Amniotic epithelial cell (primary cell): ENCODE measurements around the gene FOXP1.
A peak's percentile ranks its signal among the peaks of the same experiment; 100 is the strongest.

Source experiments
- DNase-seq: peaks from one replicate; pipeline ENCODE4 v3.0.0-alpha.2; 2010; ENCODE audit warnings: low read depth

The FOXP1 gene

GRCh38 chr3:71586810-71587242, 3.3 kb upstream of the FOXP1 start:
- DNase-seq = no peak

- DNase-seq = peak; percentile 51
These were observed 2.6 kb upstream of the FOXP1 start for GRCh38 chr3:71585887-71586809.

- DNase-seq = no peak
These were observed 1.6 kb upstream of the FOXP1 start for GRCh38 chr3:71585131-71585530.

GRCh38 chr3:71584394-71585011, 975 bp upstream of the FOXP1 start:
- peak; percentile 68 for DNase-seq

GRCh38 chr3:71582612-71583565, 639 bp downstream of the FOXP1 start:
- DNase-seq = peak; percentile 39

GRCh38 chr3:71582036-71582611, 1.4 kb downstream of the FOXP1 start:
- DNase-seq = no peak

GRCh38 chr3:71581457-71582035, 2.0 kb downstream of the FOXP1 start:
- no peak for DNase-seq

- DNase-seq = no peak
These were observed 2.7 kb downstream of the FOXP1 start for GRCh38 chr3:71580636-71581456.

- DNase-seq = peak; percentile 36
These were observed 3.6 kb downstream of the FOXP1 start for GRCh38 chr3:71579935-71580406.

- DNase-seq = peak; percentile 53
These were observed 4.1 kb downstream of the FOXP1 start for GRCh38 chr3:71579326-71579934.

- no peak for DNase-seq
These were observed 5.3 kb downstream of the FOXP1 start for GRCh38 chr3:71578054-71578751.

- DNase-seq = no peak
These were observed 6.5 kb downstream of the FOXP1 start for GRCh38 chr3:71577011-71577410.

- no peak for DNase-seq
These were observed 8.1 kb downstream of the FOXP1 start for GRCh38 chr3:71575433-71575832.

GRCh38 chr3:71573181-71573580, 10.3 kb downstream of the FOXP1 start:
- no peak for DNase-seq

GRCh38 chr3:71570546-71570945, 13.0 kb downstream of the FOXP1 start:
- no peak for DNase-seq

- DNase-seq = no peak
These were observed 15.3 kb downstream of the FOXP1 start for GRCh38 chr3:71568207-71568606.

GRCh38 chr3:71566776-71567175, 16.8 kb downstream of the FOXP1 start:
- DNase-seq = no peak

GRCh38 chr3:71565976-71566375, 17.6 kb downstream of the FOXP1 start:
- no peak for DNase-seq

GRCh38 chr3:71565316-71565715, 18.2 kb downstream of the FOXP1 start:
- no peak for DNase-seq
